Measurements from ENCODE around the gene FBXO36.

DNA sequence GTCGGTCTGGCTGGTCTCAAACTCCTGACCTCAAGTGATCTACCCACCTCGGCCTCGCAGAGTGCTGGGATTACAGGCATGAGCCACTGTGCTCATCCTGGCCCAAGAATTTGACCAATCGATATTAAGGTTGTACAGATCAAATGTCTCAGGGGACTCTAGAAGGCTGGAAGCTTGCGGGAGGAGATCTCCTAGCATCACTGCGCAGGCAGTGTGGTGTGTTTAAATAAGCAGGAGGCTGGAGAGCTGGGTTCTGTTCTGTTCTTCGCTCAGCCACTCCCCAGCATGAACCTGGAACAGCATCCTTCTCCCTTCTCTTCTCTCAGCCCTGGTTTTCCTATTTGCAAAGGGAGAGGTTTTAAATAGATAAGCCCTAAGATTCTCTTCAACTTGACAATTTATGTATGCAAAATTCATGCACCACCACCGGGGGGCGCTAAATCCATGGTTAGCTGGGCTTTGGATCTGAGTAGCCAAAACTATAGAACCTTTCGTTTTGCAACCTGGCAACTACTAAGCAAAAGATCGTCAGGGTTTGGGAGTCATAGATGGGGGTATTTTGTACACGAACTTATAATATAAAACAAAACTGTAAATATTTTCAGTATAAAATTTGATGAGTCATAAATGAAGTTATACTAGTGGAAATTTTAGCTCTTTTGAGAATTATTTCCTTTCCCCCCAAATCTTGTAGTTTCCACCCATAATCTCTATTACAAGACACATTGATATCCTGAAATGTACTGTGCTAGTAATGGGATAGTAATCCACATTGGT is 85.8 kb downstream of the FBXO36 start:
- TF ChIP-seq, protein P1, sequence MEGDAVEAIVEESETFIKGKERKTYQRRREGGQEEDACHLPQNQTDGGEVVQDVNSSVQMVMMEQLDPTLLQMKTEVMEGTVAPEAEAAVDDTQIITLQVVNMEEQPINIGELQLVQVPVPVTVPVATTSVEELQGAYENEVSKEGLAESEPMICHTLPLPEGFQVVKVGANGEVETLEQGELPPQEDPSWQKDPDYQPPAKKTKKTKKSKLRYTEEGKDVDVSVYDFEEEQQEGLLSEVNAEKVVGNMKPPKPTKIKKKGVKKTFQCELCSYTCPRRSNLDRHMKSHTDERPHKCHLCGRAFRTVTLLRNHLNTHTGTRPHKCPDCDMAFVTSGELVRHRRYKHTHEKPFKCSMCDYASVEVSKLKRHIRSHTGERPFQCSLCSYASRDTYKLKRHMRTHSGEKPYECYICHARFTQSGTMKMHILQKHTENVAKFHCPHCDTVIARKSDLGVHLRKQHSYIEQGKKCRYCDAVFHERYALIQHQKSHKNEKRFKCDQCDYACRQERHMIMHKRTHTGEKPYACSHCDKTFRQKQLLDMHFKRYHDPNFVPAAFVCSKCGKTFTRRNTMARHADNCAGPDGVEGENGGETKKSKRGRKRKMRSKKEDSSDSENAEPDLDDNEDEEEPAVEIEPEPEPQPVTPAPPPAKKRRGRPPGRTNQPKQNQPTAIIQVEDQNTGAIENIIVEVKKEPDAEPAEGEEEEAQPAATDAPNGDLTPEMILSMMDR (conservative IDR thresholded peaks at IDR 0.05; ENCODE audit: low read depth, low read length) = peak; percentile 86
- TF ChIP-seq EZH2 (IDR thresholded peaks at IDR 0.05; ENCODE audit: borderline replicate concordance, low read depth, low read length, poor library complexity, severe bottlenecking) = no peak

Data from A673 (cell line).